Neural progenitor cell (in vitro differentiated cells): Measurements from ENCODE around the gene C2CD3. TPM values are rescaled to one million over a fixed set of nuclear protein-coding genes. Genes with fewer than 3 reads are reported as not detected.

Source experiments
- DNase-seq: peaks from one replicate; pipeline ENCODE4 v3.0.0-alpha.2; 2016; ENCODE audit warnings: low spot score
- H2AFZ ChIP-seq: fragments of 200-600 bp; sonication (generic); replicated peaks from 2 replicates; pipeline ENCODE4 v1.6.1; 2016; ENCODE audit warnings: antibody characterized with exemption
- H3F3A ChIP-seq: fragments of 200-600 bp; sonication (generic); 2 replicates; pipeline ENCODE4 v1.6.1; 2016; ENCODE audit warnings: antibody characterized with exemption, low read depth
- H3K27ac ChIP-seq: fragments of 200-600 bp; sonication (generic); 2 replicates; pipeline ENCODE4 v1.5.1; 2016; ENCODE audit warnings: mild to moderate bottlenecking
- H3K27me3 ChIP-seq: fragments of 200-600 bp; sonication (generic); 2 replicates; pipeline ENCODE4 v1.6.1; 2016; ENCODE audit warnings: mild to moderate bottlenecking, moderate library complexity
- H3K36me3 ChIP-seq: fragments of 200-600 bp; sonication (generic); 2 replicates; pipeline ENCODE4 v1.5.1; 2016
- H3K4me1 ChIP-seq: fragments of 200-600 bp; sonication (generic); 2 replicates; pipeline ENCODE4 v1.6.1; 2016; ENCODE audit warnings: mixed run types
- H3K4me2 ChIP-seq: fragments of 200-600 bp; sonication (generic); 2 replicates; pipeline ENCODE4 v1.6.1; 2016
- H3K4me3 ChIP-seq: fragments of 200-600 bp; sonication (generic); 2 replicates; pipeline ENCODE4 v1.5.1; 2016
- H3K79me2 ChIP-seq: fragments of 200-600 bp; sonication (generic); 2 replicates; pipeline ENCODE4 v1.6.1; 2016; ENCODE audit warnings: low read depth
- H3K9ac ChIP-seq: fragments of 200-600 bp; sonication (generic); 2 replicates; pipeline ENCODE4 v1.6.1; 2016
- H3K9me3 ChIP-seq: fragments of 200-600 bp; sonication (generic); 2 replicates; pipeline ENCODE4 v1.5.1; 2016; ENCODE audit warnings: low read depth
- H4K20me1 ChIP-seq: fragments of 200-600 bp; sonication (generic); 2 replicates; pipeline ENCODE4 v1.6.1; 2016; ENCODE audit warnings: low read depth
- H3K27ac Mint-ChIP-seq: 3 replicates; pipeline ENCODE4 v1.8.0; 2021; ENCODE audit warnings: mixed read lengths
- H3K27me3 Mint-ChIP-seq: 2 replicates; pipeline ENCODE4 v1.8.0; 2022; ENCODE audit warnings: low read depth, mild to moderate bottlenecking, inconsistent platforms, moderate library complexity, mixed read lengths; ENCODE audit not compliant: insufficient read depth
- H3K36me3 Mint-ChIP-seq: 3 replicates; pipeline ENCODE4 v1.8.0; 2021; ENCODE audit warnings: mixed read lengths
- H3K4me1 Mint-ChIP-seq: 3 replicates; pipeline ENCODE4 v1.8.0; 2021; ENCODE audit warnings: mixed read lengths
- H3K4me3 Mint-ChIP-seq: 3 replicates; pipeline ENCODE4 v1.8.0; 2021; ENCODE audit warnings: mild to moderate bottlenecking, moderate library complexity, mixed read lengths
- H3K9me3 Mint-ChIP-seq: 3 replicates; pipeline ENCODE4 v1.8.0; 2020; ENCODE audit warnings: mixed read lengths
- CTCF ChIP-seq: fragments of 200-600 bp; sonication (generic); IDR thresholded peaks from 2 replicates; pipeline ENCODE4 v1.5.1; 2017; ENCODE audit warnings: antibody characterized with exemption, mild to moderate bottlenecking
- EZH2 ChIP-seq: fragments of 200-600 bp; sonication (generic); IDR thresholded peaks from 2 replicates; pipeline ENCODE4 v1.6.1; 2017; ENCODE audit warnings: antibody characterized with exemption, mild to moderate bottlenecking, moderate library complexity
- EZH2phosphoT487 ChIP-seq: fragments of 200-600 bp; sonication (generic); IDR thresholded peaks from 2 replicates; pipeline ENCODE4 v1.6.1; 2017; ENCODE audit warnings: antibody characterized with exemption
- total RNA-seq: library from RNA; depleted of rRNA; stranded (reverse); fragments of >200 nt; gene quantifications from 2 replicates; pipeline ENCODE4 v1.2.3, GENCODE V29; 2015; ENCODE audit warnings: low replicate concordance

Gene C2CD3, protein sequence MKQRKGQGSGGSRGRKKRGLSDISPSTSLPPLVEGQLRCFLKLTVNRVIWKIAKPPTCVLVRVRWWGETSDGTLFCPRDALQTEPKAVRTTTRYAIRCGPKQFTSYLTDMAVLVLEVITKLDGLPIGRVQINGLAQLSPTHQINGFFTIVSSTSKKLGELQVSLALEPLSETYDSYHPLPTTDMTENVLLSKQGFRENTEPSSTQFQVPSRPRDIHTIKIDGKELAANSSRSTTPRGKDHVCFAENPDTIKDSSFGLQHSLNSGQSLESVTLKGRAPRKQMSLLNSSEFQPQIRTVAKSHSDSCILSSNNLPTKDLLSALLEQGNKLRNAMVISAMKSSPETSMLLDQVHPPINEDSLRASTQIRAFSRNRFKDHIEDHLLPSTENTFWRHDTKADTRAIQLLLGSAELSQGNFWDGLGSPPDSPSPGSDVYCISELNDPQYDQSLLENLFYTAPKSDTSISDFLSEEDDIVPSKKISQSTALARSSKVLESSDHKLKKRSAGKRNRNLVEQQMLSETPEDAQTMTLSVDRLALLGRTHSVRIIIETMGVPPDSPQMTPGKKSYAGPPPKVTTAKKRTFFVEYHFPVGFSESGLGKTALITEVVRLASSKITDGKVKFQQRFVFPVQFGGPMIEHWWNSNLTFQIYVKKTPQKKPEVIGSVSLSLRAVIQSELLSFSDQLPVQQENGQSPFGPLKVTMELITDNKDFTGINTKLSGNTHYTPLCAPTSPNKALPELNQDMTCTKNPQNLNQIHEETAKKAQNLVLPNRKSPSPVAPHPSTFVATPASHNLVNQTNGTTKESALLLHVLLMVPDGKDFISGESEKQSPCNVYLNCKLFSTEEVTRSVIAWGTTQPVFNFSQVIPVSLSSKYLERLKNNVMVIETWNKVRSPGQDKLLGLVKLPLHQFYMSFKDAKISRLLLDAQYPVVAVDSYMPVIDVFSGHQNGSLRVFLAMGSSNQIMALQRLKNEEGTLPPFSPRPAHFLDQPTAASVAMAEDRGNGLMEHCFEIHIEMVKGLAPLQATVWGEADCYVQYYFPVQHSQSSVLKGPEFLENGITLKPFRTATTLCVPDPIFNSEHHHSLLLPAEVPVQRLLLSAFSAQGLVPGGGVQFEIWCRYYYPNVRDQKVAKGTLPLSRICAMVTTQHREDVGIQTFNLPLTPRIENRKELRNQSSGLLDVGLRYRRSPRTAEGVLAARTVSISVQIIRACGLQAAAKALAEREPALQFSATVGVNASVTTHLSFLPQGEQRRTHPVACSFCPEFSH (N-terminal part only)
- total RNA-seq, result 19.6 and 25.2 TPM in 2 replicates

- Histone ChIP-seq H3K27ac (peak within 1 kb of the TSS; percentile 61), H2AFZ (peak within 1 kb of the TSS; percentile 97), H3K36me3 (peaks cover 11% of the 10 kb centered on the region), H4K20me1 (peaks cover 10% of the 10 kb centered on the region), H3K4me2 (peak within 1 kb of the TSS; percentile 94), H3K4me3 (peak within 1 kb of the TSS; percentile 95), H3K79me2 (peaks cover 66% of the 10 kb centered on the region), H3K9ac (peak within 1 kb of the TSS; percentile 82), H3K4me1 (peaks cover 21% of the 10 kb centered on the region), H3K9me3 (no peaks in the 10 kb centered on the region), H3K27me3 (no peaks in the 10 kb centered on the region), H3F3A (peaks cover 16% of the 10 kb centered on the region)
- H3K27ac Mint-ChIP-seq, result no peak within 1 kb of the TSS
- peaks cover 4% of the 10 kb centered on the region for H3K4me1 Mint-ChIP-seq
- no peaks in the 10 kb centered on the region for H3K27me3 Mint-ChIP-seq
- TF ChIP-seq CTCF, result peak; percentile 25
- no peak for TF ChIP-seq EZH2
- no peak for TF ChIP-seq EZH2phosphoT487
- H3K9me3 Mint-ChIP-seq, result no peaks in the 10 kb centered on the region
- no peak within 1 kb of the TSS for H3K4me3 Mint-ChIP-seq
- peak; percentile 99 for DNase-seq
- H3K36me3 Mint-ChIP-seq, result peaks cover 3% of the 10 kb centered on the region
Observed at GRCh38 chr11:74170694-74171629, at the start of gene C2CD3, which contains the start of gene PPME1. TSS of gene C2CD3 (minus strand) at chr11:74171002. CDS start at chr11:74170792, 210 bp downstream. TSS of gene PPME1 (plus strand) at chr11:74171289. CDS start at chr11:74171422, 133 bp downstream.

GRCh38 chr11:74220376-74220775 lies 49.6 kb upstream of the C2CD3 start:
- TF ChIP-seq CTCF (no peak), EZH2phosphoT487 (no peak), EZH2 (no peak)
- H3K4me1 Mint-ChIP-seq, result no peaks in the 10 kb centered on the region
- H3K27me3 ChIP-seq, result no peaks in the 10 kb centered on the region

More at GRCh38 chr11:74220376-74220775, 49.6 kb upstream of the C2CD3 start:
- Histone ChIP-seq H3K27ac (no peak overlapping the region), H3K36me3 (no peaks in the 10 kb centered on the region), H2AFZ (no peak overlapping the region), H3K9me3 (no peaks in the 10 kb centered on the region), H3K9ac (no peak overlapping the region), H3F3A (no peaks in the 10 kb centered on the region), H4K20me1 (no peaks in the 10 kb centered on the region), H3K4me3 (no peak overlapping the region), H3K79me2 (no peaks in the 10 kb centered on the region), H3K4me1 (no peaks in the 10 kb centered on the region), H3K4me2 (no peak overlapping the region)
- Mint-ChIP-seq H3K9me3 (peaks cover 5% of the 10 kb centered on the region), H3K27me3 (no peaks in the 10 kb centered on the region), H3K4me3 (no peak overlapping the region), H3K27ac (no peak overlapping the region), H3K36me3 (peaks cover 25% of the 10 kb centered on the region)
- DNase-seq, result no peak
